ENCODE measurements around the gene DTX3L.
A peak's percentile ranks its signal among the peaks of the same experiment; 100 is the strongest.

The DTX3L gene

GRCh38 chr3:122578069-122578740, 14.1 kb downstream of the DTX3L start:
- H3K9ac ChIP-seq: peak overlapping the region; percentile 95
- peak overlapping the region; percentile 97 for H3K27ac ChIP-seq
- peaks cover 27% of the 10 kb centered on the region for H3K36me3 ChIP-seq
- no peaks in the 10 kb centered on the region for H4K20me1 ChIP-seq
- H3K4me3 ChIP-seq: peak overlapping the region; percentile 79
- TF ChIP-seq Cebpa-rat (IDR thresholded peaks at IDR 0.05): no peak
- H3K27me3 ChIP-seq: no peaks in the 10 kb centered on the region
- H3K4me2 ChIP-seq: peak overlapping the region; percentile 96
- H3K9me3 ChIP-seq: peaks cover 28% of the 10 kb centered on the region
- H3K4me1 ChIP-seq: peaks cover 53% of the 10 kb centered on the region

DNA sequence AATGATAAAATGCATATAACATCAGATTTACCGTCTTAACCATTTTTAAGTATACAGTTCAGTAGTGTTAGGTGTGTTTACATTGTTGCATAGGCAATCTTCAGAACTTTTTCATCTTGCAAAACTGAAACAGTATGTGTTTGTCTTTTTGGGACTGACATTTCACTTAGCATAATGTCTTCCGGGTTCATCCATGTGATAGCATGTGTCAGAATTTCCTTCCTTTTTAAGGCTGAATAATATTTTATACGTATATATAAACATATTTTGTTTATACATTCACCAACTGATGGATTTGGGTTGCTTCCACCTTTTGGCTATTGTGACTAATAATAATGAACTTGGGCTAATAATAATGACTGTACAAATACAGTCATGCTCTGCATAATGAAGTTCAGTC, 16.3 kb downstream of the DTX3L start:
- no peak overlapping the region for H3K4me3 ChIP-seq
- H3K9me3 ChIP-seq: peaks cover 47% of the 10 kb centered on the region
- H3K27ac ChIP-seq: no peak overlapping the region
- no peak for TF ChIP-seq Cebpa-rat (IDR thresholded peaks at IDR 0.05)
- H3K9ac ChIP-seq: no peak overlapping the region
- peaks cover 41% of the 10 kb centered on the region for H3K36me3 ChIP-seq
- H4K20me1 ChIP-seq: no peaks in the 10 kb centered on the region
- H3K4me2 ChIP-seq: no peak overlapping the region
- H3K27me3 ChIP-seq: no peaks in the 10 kb centered on the region
- peaks cover 31% of the 10 kb centered on the region for H3K4me1 ChIP-seq

GRCh38 chr3:122581622-122582021, 17.5 kb downstream of the DTX3L start:
- H4K20me1 ChIP-seq: no peaks in the 10 kb centered on the region
- peaks cover 49% of the 10 kb centered on the region for H3K9me3 ChIP-seq
- H3K4me2 ChIP-seq: no peak overlapping the region
- TF ChIP-seq Cebpa-rat (IDR thresholded peaks at IDR 0.05): no peak
- H3K4me3 ChIP-seq: no peak overlapping the region
- H3K36me3 ChIP-seq: peaks cover 43% of the 10 kb centered on the region
- peaks cover 20% of the 10 kb centered on the region for H3K4me1 ChIP-seq
- no peak overlapping the region for H3K27ac ChIP-seq
- H3K9ac ChIP-seq: no peak overlapping the region
- no peaks in the 10 kb centered on the region for H3K27me3 ChIP-seq

DNA sequence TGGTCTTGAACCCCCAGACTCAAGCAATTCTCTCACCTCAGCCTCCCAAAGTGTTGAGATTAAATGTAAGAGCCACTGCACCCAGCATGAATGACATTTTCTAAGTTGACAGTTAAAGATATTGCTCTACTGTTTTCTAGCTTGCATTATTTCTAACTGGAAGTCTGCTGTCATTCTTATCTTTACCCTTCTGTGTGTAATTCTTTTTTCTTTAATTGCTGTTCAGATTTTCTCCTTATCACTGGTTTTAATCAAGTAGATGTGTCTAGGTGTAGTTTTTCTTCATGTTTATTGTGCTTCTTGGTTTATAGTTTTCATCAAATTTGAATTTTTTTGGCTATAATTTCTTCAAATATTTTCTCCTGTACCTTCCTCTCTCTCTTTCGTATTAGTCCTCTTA, 18.3 kb downstream of the DTX3L start:
- Histone ChIP-seq H4K20me1 (0 out of 2 replicates have a peak, but pooled peaks cover 1% of the 10 kb centered on the region), H3K36me3 (peaks cover 47% of the 10 kb centered on the region), H3K9ac (no peak overlapping the region), H3K9me3 (peaks cover 49% of the 10 kb centered on the region), H3K27me3 (no peaks in the 10 kb centered on the region), H3K4me3 (no peak overlapping the region), H3K27ac (no peak overlapping the region), H3K4me1 (peaks cover 12% of the 10 kb centered on the region), H3K4me2 (no peak overlapping the region)
- no peak for TF ChIP-seq Cebpa-rat (IDR thresholded peaks at IDR 0.05)

- no peaks in the 10 kb centered on the region for H3K4me1 ChIP-seq
Observed at GRCh38 chr3:122586098-122586497, 22.0 kb downstream of the DTX3L start.

GRCh38 chr3:122586773-122587485, 22.8 kb downstream of the DTX3L start:
- H3K4me2 ChIP-seq: no peak overlapping the region
- peaks cover 48% of the 10 kb centered on the region for H3K36me3 ChIP-seq
- H3K27me3 ChIP-seq: no peaks in the 10 kb centered on the region
- peaks cover 38% of the 10 kb centered on the region for H3K9me3 ChIP-seq
- H3K4me1 ChIP-seq: no peaks in the 10 kb centered on the region
- no peak overlapping the region for H3K4me3 ChIP-seq
- no peak overlapping the region for H3K27ac ChIP-seq
- no peak for TF ChIP-seq Cebpa-rat (IDR thresholded peaks at IDR 0.05)
- no peak overlapping the region for H3K9ac ChIP-seq
- peaks cover 10% of the 10 kb centered on the region; the same call in 1 of the 2 replicates for H4K20me1 ChIP-seq

More at GRCh38 chr3:122586098-122586497, 22.0 kb downstream of the DTX3L start:
- TF ChIP-seq Cebpa-rat (IDR thresholded peaks at IDR 0.05): no peak
- peaks cover 42% of the 10 kb centered on the region for H3K9me3 ChIP-seq
- H4K20me1 ChIP-seq: peaks cover 10% of the 10 kb centered on the region; the same call in 1 of the 2 replicates
- peaks cover 49% of the 10 kb centered on the region for H3K36me3 ChIP-seq
- no peak overlapping the region for H3K9ac ChIP-seq
- no peaks in the 10 kb centered on the region for H3K27me3 ChIP-seq
- no peak overlapping the region for H3K4me2 ChIP-seq
- H3K27ac ChIP-seq: no peak overlapping the region
- H3K4me3 ChIP-seq: no peak overlapping the region

GRCh38 chr3:122587572-122587971, 23.4 kb downstream of the DTX3L start:
- H3K36me3 ChIP-seq: peaks cover 49% of the 10 kb centered on the region
- peaks cover 10% of the 10 kb centered on the region; the same call in 1 of the 2 replicates for H4K20me1 ChIP-seq
- no peak overlapping the region for H3K9ac ChIP-seq
- no peak overlapping the region for H3K27ac ChIP-seq
- no peak overlapping the region for H3K4me2 ChIP-seq
- no peaks in the 10 kb centered on the region for H3K4me1 ChIP-seq
- no peaks in the 10 kb centered on the region for H3K27me3 ChIP-seq
- TF ChIP-seq Cebpa-rat (IDR thresholded peaks at IDR 0.05): no peak
- no peak overlapping the region for H3K4me3 ChIP-seq
- peaks cover 31% of the 10 kb centered on the region for H3K9me3 ChIP-seq

DNA sequence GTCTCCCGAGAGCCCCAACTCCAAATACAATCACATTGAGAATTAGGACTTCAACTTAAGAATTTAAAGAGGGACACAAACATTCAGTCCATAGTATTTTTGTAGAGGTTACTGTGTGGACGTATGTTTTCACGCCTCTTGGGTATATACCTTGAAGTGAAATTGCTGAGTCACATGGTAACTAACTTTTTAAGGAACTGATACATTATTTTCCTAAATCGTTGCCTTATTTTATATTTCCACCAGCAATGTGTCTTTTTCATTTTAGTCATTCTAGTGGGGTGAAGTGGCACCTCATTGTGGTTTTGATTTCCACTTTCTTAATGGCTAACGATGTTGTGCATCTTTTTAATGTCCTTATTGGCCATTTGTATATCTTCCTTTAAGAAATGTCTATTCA, 25.2 kb downstream of the DTX3L start:
- H3K27ac ChIP-seq: no peak overlapping the region

DNA sequence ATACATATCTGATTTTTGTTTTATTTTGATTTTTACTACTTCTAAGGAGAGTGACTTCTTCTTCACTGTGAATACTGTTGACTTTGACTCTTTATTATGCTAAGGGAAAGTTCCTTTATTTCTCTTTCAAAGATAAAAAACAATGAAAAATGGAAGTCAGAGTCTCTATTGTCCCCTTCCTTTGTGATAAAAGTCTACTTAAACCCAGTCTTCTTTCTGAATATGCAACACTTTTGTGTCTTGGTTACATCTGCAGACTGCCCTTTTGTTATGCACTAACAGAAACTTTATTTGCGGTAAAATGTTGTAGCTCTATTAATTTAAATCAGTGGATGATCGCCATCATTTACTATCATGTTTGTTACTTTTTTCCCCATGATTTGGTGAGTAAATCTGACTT, 26.5 kb downstream of the DTX3L start:
- peaks cover 10% of the 10 kb centered on the region; the same call in 1 of the 2 replicates for H3K9me3 ChIP-seq
- peaks cover 10% of the 10 kb centered on the region; the same call in 1 of the 2 replicates for H4K20me1 ChIP-seq
- no peak overlapping the region for H3K4me3 ChIP-seq
- H3K4me1 ChIP-seq: peaks cover 6% of the 10 kb centered on the region; the same call in 1 of the 2 replicates
- TF ChIP-seq Cebpa-rat (IDR thresholded peaks at IDR 0.05): no peak
- H3K27me3 ChIP-seq: no peaks in the 10 kb centered on the region
- H3K4me2 ChIP-seq: no peak overlapping the region
- peaks cover 26% of the 10 kb centered on the region for H3K36me3 ChIP-seq
- H3K9ac ChIP-seq: no peak overlapping the region
- no peak overlapping the region for H3K27ac ChIP-seq

More for the DNA sequence above, 25.2 kb downstream of the DTX3L start:
- Histone ChIP-seq H4K20me1 (peaks cover 10% of the 10 kb centered on the region; the same call in 1 of the 2 replicates), H3K9me3 (peaks cover 17% of the 10 kb centered on the region), H3K4me3 (no peak overlapping the region), H3K4me2 (no peak overlapping the region), H3K36me3 (peaks cover 35% of the 10 kb centered on the region), H3K27me3 (no peaks in the 10 kb centered on the region), H3K9ac (no peak overlapping the region), H3K4me1 (no peaks in the 10 kb centered on the region)
- no peak for TF ChIP-seq Cebpa-rat (IDR thresholded peaks at IDR 0.05)

DNA sequence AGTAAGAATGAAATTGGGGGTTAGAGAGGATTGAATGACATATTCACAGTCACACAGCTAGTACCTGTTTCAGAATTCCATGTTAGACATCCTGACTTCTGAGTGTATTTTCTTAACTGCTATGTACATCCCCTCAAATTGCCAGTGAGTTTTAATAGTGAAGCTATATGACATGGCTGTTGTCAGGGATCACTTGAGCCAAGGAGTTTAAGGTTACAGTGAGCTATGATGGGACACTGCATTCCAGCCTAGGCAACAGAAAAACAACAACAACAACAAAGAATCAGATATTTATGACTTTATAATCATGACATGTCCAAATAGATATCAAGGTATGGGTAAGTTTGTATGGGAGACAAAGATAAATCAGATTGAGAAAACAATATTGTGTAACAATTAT, 29.9 kb downstream of the DTX3L start:
- Histone ChIP-seq H3K4me2 (no peak overlapping the region), H3K27me3 (no peaks in the 10 kb centered on the region), H3K4me1 (peaks cover 6% of the 10 kb centered on the region; the same call in 1 of the 2 replicates), H3K9me3 (0 out of 2 replicates have a peak, but pooled peaks cover 12% of the 10 kb centered on the region), H3K36me3 (peaks cover 26% of the 10 kb centered on the region), H4K20me1 (no peaks in the 10 kb centered on the region), H3K27ac (no peak overlapping the region), H3K4me3 (no peak overlapping the region), H3K9ac (no peak overlapping the region)
- TF ChIP-seq Cebpa-rat (IDR thresholded peaks at IDR 0.05): no peak
